Urinary bladder (tissue), 4 donors: Measurements from ENCODE around the gene MMP21. TPM values are rescaled to one million over a fixed set of nuclear protein-coding genes. Genes with fewer than 3 reads are reported as not detected.

Experiments
- DNase-seq: peaks from one replicate; pipeline ENCODE4 v3.0.0-alpha.2; 2015; ENCODE audit errors: extremely low spot score
- H3K27ac ChIP-seq: one replicate; pipeline ENCODE4 v1.5.1; 2013; ENCODE audit warnings: low read depth, mild to moderate bottlenecking, moderate library complexity
- H3K36me3 ChIP-seq: one replicate; pipeline ENCODE4 v1.6.1; 2013; ENCODE audit warnings: mild to moderate bottlenecking, moderate library complexity; ENCODE audit not compliant: insufficient read depth
- H3K4me1 ChIP-seq: one replicate; pipeline ENCODE4 v1.6.1; 2013; ENCODE audit warnings: mild to moderate bottlenecking, moderate library complexity; ENCODE audit not compliant: insufficient read depth
- H3K4me3 ChIP-seq: one replicate; pipeline ENCODE4 v1.5.1; 2013; ENCODE audit warnings: low read depth, low read length
- WGBS: extraction: QIAGEN DNeasy Blood & Tissue Kit; methylation state at CpG from one replicate; pipeline ENCODE4 v1.1.7; 2013; 5-methylcytosine and 5-hydroxymethylcytosine counted together
- polyA plus RNA-seq: library from polyadenylated mRNA; stranded (reverse); fragments of 200-250 nt; gene quantifications from one replicate; pipeline ENCODE4 v1.2.3, GENCODE V29; 2013
- total RNA-seq: library from RNA; depleted of rRNA; stranded (reverse); fragments of >200 nt; gene quantifications from one replicate; pipeline ENCODE4 v1.2.3, GENCODE V29; 2014
- donor health status: healthy with polysubstance abuse.
- donor health status: healthy.

The MMP21 gene
- total and polyA plus RNA-seq, 2 donors, result 0.69 TPM; not detected in 1

- 82% methylated on average over 5 of the region's 5 CpGs for whole genome bisulfite sequencing
- H3K27ac ChIP-seq, result no peak overlapping the region
- DNase-seq, result no peak
- H3K4me3 ChIP-seq, result no peak overlapping the region
- H3K36me3 ChIP-seq, result no peaks in the 10 kb centered on the region
- H3K4me1 ChIP-seq, result no peaks in the 10 kb centered on the region
Observed at GRCh38 chr10:125802131-125802530, 26.5 kb upstream of the MMP21 start.

- Histone ChIP-seq H3K4me3 (no peak overlapping the region), H3K27ac (no peak overlapping the region), H3K36me3 (no peaks in the 10 kb centered on the region), H3K4me1 (no peaks in the 10 kb centered on the region)
- WGBS, result 89% methylated on average over 1 of the region's 1 CpG
- no peak for DNase-seq
Observed at GRCh38 chr10:125801574-125801973, 26.0 kb upstream of the MMP21 start.

GRCh38 chr10:125799451-125800182 is 24.0 kb upstream of the MMP21 start:
- H3K4me3 ChIP-seq, result no peak overlapping the region
- H3K27ac ChIP-seq, result no peak overlapping the region
- DNase-seq, result no peak
- no peaks in the 10 kb centered on the region for H3K36me3 ChIP-seq
- 89% methylated on average over 8 of the region's 8 CpGs for WGBS
- H3K4me1 ChIP-seq, result no peaks in the 10 kb centered on the region

- H3K4me1 ChIP-seq, result no peaks in the 10 kb centered on the region
- H3K4me3 ChIP-seq, result no peak overlapping the region
- no peaks in the 10 kb centered on the region for H3K36me3 ChIP-seq
- DNase-seq, result no peak
- H3K27ac ChIP-seq, result no peak overlapping the region
- WGBS, result 56% methylated on average over 5 of the region's 5 CpGs
Observed at GRCh38 chr10:125797994-125798662, 22.5 kb upstream of the MMP21 start.

- H3K36me3 ChIP-seq, result no peaks in the 10 kb centered on the region
- no peak for DNase-seq
- 94% methylated on average over 8 of the region's 8 CpGs for WGBS
- no peak overlapping the region for H3K4me3 ChIP-seq
- H3K27ac ChIP-seq, result no peak overlapping the region
- H3K4me1 ChIP-seq, result no peaks in the 10 kb centered on the region
Observed at GRCh38 chr10:125797424-125797823, 21.8 kb upstream of the MMP21 start.

- 65% methylated on average over 8 of the region's 8 CpGs for WGBS
- H3K36me3 ChIP-seq, result peaks cover 2% of the 10 kb centered on the region
- no peak for DNase-seq
- H3K4me3 ChIP-seq, result no peak overlapping the region
- no peak overlapping the region for H3K27ac ChIP-seq
- no peaks in the 10 kb centered on the region for H3K4me1 ChIP-seq
Observed at GRCh38 chr10:125795637-125796190, 20.1 kb upstream of the MMP21 start.

- Histone ChIP-seq H3K4me3 (no peak overlapping the region), H3K4me1 (no peaks in the 10 kb centered on the region), H3K36me3 (peaks cover 2% of the 10 kb centered on the region), H3K27ac (no peak overlapping the region)
- WGBS, result 81% methylated on average over 2 of the region's 2 CpGs
- no peak for DNase-seq
Observed at GRCh38 chr10:125795128-125795527, 19.5 kb upstream of the MMP21 start.

GRCh38 chr10:125792342-125793300 is 17.0 kb upstream of the MMP21 start:
- no peak for DNase-seq
- no peak overlapping the region for H3K27ac ChIP-seq
- WGBS, result 84% methylated on average over 14 of the region's 14 CpGs
- peaks cover 2% of the 10 kb centered on the region for H3K36me3 ChIP-seq
- no peaks in the 10 kb centered on the region for H3K4me1 ChIP-seq
- no peak overlapping the region for H3K4me3 ChIP-seq

GRCh38 chr10:125788156-125789034 is 12.8 kb upstream of the MMP21 start:
- WGBS, result 83% methylated on average over 17 of the region's 17 CpGs
- Histone ChIP-seq H3K4me3 (no peak overlapping the region), H3K36me3 (peaks cover 2% of the 10 kb centered on the region), H3K4me1 (no peaks in the 10 kb centered on the region), H3K27ac (no peak overlapping the region)
- DNase-seq, result no peak

GRCh38 chr10:125785791-125786190 is 10.2 kb upstream of the MMP21 start:
- no peaks in the 10 kb centered on the region for H3K36me3 ChIP-seq
- H3K4me1 ChIP-seq, result no peaks in the 10 kb centered on the region
- no peak overlapping the region for H3K27ac ChIP-seq
- no peak for DNase-seq
- WGBS, result 59% methylated on average over 9 of the region's 9 CpGs
- H3K4me3 ChIP-seq, result no peak overlapping the region

GRCh38 chr10:125783957-125784356 is 8.3 kb upstream of the MMP21 start:
- Histone ChIP-seq H3K4me1 (no peaks in the 10 kb centered on the region), H3K36me3 (no peaks in the 10 kb centered on the region), H3K4me3 (no peak overlapping the region), H3K27ac (no peak overlapping the region)
- no peak for DNase-seq
- WGBS, result 73% methylated on average over 6 of the region's 6 CpGs

GRCh38 chr10:125783408-125783807 is 7.8 kb upstream of the MMP21 start:
- H3K36me3 ChIP-seq, result no peaks in the 10 kb centered on the region
- no peak for DNase-seq
- H3K4me3 ChIP-seq, result no peak overlapping the region
- WGBS, result 89% methylated on average over 7 of the region's 7 CpGs
- no peak overlapping the region for H3K27ac ChIP-seq
- no peaks in the 10 kb centered on the region for H3K4me1 ChIP-seq

- no peak overlapping the region for H3K4me3 ChIP-seq
- DNase-seq, result no peak
- 80% methylated on average over 11 of the region's 11 CpGs for WGBS
- no peaks in the 10 kb centered on the region for H3K4me1 ChIP-seq
- no peaks in the 10 kb centered on the region for H3K36me3 ChIP-seq
- no peak overlapping the region for H3K27ac ChIP-seq
Observed at GRCh38 chr10:125782616-125783015, 7.0 kb upstream of the MMP21 start.
